Activated CD4-positive, alpha-beta T cell treated with anti-CD3 and anti-CD28 coated beads for 4 hours (primary cell): ENCODE measurements around the gene GM2A.
"Not testable (repeated sequence)": the region's sequence is repeated elsewhere in the genome, so short reads cannot be mapped to it uniquely, and the experiment has no call there.

ENCODE experiments used
- DNase-seq, 2 donors: peaks; one replicate each; pipeline ENCODE4 v3.0.0-alpha.2; 2020

Gene GM2A

DNA sequence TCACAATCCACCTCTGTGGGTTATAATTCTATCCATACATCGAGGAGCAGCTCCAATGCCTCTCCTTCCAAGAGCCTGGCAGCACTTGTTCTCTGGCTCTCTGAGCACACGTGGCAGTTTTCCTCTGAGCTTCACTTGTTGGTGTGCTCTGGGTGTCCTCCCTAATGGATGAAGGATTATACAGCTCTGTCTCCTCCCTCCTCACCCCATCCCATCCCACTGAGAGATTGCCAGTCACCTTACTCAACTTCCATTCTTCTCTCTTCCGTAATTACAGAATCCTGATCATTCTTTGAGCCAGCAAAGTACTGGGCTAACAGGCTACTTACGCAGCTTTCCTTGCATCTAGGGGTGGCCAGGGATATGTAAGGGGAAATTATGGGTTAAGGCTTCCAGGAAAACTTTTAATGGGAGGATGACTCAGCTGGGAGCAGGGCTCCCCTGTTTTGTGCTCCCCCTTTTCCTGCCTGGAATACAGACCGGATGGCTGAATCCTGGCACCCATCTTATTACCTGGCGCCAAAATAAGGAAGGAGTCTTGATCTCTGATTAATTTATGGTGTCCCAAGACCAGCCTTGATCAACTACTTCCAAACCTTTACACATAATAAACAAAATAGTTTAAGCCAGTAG lies 22.8 kb upstream of the GM2A start:
- DNase-seq, result no peak

DNA sequence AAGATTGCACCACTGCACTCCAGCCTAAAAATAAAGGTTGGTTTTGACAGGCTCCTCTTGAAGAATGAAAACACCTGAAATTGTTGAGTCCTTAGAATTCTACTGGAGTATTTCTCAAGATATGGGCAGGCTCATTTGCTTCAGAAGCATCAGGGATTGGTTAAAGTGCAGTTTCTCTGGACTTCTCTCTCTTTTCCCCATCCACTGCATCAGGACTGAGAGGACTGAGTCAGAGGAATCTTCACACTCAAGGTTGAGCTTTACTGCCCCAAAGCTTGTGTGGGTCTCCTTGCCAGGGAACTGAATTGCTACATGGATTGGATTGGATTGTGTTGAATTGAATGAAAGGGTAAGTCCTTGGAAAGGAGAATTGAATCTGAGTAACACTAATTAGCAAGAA lies 21.6 kb upstream of the GM2A start:
- no peak for DNase-seq

DNA sequence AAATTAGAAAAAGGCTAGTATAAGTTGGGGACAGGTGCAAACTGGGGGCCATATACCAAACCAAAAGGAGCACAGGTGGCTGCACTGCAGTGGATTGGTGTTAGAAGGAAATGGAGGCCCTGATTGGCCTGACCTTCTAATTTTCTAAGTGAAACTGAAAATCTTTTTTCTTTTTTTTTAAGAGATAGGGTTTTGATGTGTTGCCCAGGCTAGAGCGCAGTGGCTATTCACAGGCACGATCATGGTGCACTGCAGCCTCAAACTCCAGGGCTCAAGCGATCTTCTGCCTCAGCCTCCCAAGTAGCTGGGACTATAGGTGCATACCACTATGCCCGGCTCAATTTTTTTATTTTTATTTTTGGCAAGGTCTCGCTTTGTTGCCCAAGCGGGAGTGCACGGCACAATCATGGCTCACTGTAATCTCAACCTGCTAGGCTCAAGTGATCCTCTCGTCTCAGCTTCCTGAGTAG lies 19.3 kb upstream of the GM2A start:
- no peak for DNase-seq

DNA sequence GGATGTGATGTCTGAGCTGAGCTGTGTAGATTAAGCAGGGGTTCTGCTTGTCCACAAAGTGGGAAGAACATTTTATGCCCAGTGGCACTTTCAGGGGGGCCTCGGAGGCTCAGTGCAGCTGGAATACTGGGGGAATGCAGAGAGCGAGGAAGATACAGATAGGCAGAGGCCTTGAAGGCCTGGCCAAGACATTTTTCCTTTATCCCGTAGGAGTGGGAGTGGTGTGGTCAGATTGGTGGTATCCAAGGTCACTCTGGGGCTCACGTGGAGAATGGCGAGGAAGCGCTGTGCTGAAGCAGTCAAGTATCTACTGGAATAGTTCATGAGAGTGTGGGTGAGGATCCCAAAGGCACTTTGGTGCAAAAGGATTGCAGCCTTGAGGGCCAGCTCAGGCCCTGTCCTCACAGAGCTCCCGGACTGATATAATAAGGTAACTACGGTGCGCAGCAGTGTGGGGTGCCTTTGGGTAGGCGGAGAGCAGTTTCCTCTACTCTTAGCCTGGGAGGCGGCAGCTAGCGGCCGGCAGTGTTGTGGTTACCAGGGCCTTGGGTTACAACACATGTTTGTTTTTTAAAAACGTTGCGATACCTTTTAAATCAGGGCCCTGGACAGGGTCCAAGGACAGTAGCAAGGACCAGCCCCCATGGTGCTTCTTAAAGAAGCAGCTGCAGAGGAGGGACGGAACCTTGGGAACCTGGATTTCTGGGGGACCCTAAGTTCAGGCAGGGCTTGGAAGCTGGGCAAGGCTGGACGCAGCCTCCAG lies 18.3 kb upstream of the GM2A start:
- DNase-seq, result no peak

DNA sequence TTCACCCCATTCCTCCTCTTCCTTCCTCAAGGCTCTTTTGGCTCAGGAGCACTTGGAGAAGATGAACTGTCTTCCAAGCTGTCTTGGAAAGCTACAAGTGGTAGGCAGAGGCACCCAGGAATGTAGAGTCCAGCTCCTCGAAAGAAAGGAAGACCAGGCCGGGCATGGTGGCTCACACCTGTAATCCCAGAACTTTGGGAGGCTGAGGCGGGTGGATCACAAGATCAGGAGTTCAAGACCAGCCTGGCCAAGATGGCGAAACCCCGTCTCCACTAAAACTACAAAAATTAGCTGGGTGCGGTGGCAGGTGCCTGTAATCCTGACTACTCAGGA lies 17.8 kb upstream of the GM2A start:
- DNase-seq, result not testable (repeated sequence)

DNA sequence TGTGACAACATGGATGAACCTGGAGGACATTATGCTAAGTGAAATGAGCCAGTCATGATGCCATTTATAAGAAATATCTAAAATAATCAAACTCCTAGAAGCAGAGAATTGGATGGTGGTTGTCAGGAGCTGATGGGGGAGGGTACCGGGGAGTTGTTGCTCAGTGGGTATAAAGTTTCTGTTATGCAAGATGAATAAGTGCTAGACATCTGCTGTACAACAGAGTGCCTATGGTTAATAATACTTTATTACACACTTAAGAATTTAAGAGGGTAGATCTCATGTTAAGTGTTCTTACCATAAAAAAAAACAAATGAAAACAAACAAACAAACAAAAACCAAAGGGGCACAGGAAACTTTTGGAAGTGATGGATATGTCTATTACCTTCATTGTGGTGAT lies 16.1 kb upstream of the GM2A start:
- DNase-seq, result no peak

DNA sequence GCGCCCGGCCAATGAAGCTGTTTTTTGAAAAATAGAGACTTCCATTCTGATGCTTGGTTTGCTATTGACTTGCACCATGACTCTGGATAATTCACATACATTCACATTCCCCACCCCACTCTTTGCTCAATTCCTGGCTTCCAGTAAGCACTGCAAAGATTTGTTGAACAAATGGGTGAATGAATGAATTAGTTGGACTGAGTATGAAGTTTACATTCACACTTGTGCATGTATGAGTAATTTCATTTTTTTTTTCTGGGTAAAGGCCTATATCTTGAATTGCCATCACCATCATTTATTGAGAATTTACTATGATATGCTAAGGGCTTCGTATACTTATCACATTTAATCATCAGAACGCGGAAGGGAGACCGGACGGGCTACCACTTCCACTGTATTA lies 15.3 kb upstream of the GM2A start:
- no peak for DNase-seq

DNA sequence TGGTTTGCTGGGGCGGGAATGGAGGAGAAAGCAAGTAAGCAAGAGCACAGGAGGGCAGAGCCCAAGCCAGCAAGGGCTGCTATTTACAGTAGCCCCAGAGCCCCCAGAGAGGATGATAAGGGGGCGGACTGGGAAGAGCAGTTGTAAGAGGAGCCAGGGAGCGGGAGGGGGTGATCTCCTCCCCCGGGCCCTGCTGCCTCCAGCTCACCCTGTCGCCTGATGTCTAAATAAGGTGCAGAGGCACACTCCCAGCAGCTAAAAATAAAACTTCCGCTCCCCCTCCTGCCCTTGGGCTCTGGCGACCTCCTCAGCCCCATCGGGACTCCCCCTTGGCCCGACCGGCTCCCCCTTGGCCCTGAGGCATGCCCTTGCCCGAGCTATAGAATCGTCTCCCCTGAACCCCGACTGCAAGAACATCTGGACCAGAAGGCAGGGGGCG lies 14.7 kb upstream of the GM2A start:
- DNase-seq, result no peak

DNA sequence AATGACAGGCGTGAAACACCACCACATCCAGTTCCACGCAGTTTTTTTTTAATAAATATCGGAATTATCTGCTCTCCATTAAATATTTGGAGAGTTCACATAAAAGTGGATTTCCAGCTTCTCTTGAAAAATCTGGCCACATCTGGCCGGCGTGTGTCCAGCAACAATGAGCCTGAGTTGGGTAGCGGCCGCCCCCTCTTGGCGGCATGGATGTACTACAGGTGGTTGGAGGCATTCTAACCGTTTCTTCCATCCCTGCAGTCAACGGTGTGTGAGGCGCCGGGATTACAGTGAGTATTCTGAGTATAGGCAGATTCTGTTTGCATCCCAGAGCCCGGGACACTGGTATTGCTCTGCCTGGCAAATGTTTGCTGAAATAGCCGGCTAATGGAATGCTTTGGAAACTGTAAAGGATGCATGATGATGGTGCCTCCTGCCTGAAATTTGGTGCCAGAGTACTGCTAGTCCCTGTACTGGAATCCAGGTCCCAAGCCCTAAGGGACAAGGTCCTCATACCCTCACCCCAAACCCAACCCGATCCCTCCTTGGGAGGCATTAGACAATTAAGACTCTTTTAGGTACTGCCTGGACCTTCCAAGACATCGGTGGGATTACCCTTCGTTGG lies 13.6 kb upstream of the GM2A start:
- peak in 1 of 2 donors; percentile 64 for DNase-seq

DNA sequence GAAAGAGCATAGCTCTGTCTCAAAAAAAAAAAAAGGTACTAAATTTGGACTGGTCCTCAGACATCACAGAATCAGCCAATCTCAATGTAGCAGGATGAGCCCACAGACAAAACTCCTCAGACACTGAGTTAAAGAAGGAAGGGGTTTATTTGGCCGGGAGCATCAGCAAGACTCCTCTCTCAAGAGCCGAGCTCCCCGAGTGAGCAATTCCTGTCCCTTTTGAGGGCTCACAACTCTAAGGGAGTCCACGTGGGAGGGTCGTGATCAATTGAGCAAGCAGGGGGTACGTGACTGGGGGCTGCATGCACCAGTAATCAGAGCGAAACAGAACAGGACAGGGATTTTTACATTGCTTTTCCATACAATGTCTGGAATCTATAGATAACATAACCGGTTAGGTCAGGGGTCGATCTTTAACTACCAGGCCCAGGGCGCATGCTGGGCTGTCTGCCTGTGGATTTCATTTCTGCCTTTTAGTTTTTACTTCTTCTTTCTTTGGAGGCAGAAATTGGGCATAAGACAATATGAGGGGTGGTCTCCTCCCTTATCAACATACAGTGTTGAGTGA lies 12.6 kb upstream of the GM2A start:
- not testable (repeated sequence) for DNase-seq

DNA sequence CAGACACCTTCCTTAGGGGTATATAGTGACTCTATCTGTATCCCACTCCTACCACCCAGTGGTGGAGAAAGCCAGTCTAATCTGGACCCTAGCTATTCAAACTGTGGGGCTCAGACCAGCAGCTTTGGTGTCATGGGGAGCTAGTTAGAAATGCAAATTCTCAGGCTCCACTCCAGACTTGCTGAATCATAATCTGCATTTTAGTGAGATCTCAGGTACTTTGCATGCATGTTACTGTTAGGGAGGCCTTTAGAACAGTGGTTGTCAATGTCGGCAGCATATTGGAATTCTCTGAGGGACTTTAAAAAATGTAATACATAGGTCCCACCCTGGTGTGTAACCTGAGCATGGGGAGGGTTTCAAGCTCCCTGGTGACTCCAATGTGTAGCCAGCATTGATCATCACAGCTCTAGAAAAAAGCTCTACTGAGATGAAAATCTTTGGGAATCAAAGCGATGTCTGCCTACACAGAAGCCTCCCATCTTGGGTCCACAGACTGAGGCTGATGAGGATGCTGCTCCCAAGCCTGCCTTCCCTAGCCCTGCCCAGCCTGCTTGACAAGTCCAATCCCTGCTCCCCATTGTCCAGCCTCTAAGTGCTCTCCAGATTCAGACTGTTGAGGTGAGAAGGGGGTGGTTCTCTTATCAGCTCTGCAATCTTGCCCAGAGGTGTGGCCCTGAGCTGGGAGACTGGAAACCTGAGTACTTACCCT lies 11.9 kb upstream of the GM2A start:
- DNase-seq, result no peak

DNA sequence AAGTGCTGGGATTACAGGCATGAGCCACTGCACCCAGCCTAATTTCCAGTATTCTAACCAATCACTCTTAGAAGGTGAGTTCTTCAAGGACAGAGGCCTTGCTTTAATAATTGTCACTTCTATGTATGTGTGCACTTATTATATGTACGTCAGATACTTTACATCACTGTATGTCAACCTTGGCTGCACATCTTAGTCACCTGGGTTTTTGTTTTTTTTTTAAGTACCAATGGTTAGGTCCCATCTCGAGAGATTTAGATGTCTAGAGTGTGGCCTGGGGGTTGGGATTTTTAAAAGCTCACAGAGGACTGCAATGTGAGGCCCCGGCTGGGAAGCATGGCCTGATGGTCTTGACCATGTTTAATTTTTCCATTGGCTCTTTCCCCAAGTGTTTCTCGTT lies 9.9 kb upstream of the GM2A start:
- DNase-seq, result no peak

DNA sequence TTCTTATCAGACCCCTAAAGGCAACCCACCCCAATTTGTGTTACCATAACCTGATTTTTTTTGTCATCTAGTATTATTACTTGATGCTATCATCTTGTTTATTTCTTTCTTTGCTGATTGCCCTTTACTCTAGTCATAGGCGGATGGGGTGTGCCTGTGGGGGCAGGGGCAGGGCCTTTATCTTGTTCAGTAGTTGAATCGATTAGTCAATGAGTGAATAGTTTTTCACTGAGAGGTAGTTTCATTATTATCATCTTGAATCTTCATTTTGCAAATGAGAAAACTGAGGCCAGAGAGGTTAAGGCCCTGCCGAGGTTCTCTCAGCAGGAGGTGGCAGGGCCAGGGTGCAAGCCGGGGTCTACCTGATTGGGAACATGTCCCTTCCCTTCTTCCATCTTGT lies 9.4 kb upstream of the GM2A start:
- no peak for DNase-seq

DNA sequence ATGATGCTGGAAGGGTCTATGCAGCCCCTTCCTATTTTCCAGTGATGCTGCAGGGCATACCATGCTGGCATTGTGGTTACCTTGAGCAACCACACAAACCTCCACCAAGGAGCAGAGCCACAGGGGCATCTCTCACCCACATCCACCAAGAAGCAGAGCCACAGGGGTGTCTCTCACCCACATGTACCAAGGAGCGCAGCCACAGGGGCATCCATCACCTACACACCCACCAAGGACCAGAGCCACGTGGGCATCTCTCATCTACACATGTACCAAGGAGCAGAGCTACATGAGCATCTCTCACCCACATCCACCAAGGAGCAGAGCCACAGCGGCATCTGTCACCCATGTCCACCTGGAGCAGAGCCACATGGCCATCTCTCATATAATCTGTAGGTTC lies 8.8 kb upstream of the GM2A start:
- no peak for DNase-seq

DNA sequence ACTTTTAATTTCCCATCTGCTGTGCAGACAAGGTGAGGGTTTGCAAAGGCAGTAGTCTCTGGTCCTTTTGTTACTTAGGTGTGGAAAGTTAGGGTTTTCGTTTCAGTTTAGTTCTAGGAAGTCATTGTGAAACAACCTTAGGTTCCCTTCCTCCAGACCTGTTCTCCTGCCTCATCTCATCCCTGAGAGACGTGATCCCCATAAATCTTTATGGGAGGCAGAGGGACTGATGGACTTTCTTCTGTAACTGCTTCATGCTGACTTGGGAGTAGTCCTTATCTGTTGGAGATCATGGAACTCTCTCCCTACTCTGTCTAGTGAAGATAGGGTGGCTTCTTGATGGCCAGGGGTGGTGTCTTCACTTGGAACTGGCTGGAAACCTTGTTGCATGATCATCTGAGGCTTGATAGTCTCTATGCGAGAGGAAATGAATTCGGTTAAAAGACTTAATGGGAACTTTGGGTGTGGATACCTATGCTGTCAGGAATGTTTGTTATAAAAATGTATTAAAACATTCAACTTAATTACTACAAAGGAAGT lies 7.2 kb upstream of the GM2A start:
- no peak for DNase-seq

DNA sequence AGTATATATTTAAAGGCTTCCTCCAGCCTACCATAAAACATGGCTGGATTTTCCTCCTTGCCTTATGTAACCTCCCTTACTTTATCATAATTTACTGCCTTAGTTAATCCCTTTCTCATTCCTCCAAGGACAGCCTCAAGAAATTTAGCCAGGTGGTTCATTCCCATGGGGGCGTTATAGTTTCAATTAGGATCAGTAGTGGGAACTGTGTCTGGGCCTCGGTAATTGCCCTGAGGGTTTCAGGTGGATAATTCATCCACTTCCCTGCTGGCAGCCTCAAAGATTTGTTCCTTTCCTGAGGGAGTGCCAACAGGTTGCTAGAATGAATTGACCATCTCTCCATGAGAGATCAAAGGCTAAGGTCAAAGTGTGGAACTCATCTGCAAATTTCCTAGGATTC lies 4.3 kb upstream of the GM2A start:
- DNase-seq, result no peak

DNA sequence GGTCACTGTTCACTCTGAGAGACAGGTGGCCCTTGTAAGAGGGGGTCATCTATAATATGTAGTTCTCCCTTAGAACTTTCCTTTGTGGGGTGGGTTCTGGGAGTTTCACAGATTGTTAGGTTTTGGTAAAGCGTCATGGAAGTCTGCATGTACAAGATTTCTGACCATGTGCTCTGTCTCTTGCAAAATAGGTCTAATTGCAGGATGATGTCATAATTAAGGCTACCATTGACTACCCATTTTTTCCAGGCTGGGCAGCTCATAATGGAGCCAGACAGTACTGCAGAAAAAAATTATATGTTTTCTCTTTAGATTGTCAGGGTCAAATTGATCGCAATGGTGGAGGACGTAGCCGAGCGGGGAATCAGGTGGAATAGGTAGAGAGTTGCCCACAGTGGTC lies 3.7 kb upstream of the GM2A start:
- DNase-seq, result no peak

DNA sequence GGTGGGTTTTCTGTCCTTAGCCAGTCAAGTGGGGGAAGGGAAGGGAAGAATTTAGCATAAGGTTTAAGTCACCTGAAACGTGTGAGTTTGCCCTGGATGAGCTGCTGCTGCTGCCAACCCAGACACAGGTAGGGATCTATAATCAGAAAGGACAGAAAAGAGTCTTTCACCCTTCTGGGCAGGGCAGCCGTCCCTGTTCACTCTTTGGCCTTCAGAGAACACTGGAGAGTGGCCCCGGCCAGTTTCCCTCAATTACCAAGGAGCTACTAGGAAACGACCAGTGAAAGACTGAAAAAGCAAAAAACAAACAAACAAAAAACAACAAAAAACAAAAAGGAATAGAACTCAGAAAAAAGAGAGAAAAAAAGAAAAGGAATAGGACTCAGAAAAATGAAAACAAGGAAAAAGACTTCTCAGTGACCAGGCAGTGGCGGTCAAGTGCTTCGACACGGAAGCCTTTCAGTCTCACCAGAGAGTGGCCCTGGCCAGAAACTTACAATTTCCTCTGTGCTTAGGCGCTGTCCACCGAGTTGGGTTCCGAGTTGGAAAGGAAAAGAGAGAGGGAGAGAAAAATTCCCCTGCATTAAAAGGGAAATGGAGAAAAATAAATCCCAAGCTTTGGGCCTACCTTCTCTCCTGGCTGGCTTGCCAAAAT lies 2.5 kb upstream of the GM2A start:
- no peak for DNase-seq

DNA sequence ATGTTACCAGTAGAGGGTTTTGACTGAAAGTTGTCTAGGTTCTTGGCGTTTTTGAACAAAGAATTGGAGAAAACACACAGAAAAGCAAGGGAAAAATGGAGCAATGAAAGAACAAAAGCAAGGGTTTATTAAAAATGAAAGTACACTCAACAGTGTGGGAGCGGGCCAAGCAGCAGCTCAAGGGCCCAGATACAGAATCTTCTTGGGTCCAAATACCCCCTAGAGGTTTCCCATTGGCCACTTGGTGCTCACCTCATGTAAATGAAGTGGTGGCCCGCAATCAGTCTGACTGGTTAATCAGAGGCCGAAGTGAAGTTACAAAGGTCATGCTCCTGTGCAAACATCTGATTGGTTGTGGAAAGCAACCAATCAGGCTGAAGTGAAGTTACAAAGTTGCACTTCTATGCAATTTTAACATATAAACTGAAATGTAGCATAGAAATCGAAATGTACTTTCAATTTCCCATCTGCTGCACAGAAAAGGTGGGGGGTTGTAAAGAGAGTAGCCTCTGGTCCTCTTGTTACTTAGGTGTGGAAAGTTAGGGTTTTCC lies 1.9 kb upstream of the GM2A start:
- peak in 1 of 2 donors; percentile 26 for DNase-seq

DNA sequence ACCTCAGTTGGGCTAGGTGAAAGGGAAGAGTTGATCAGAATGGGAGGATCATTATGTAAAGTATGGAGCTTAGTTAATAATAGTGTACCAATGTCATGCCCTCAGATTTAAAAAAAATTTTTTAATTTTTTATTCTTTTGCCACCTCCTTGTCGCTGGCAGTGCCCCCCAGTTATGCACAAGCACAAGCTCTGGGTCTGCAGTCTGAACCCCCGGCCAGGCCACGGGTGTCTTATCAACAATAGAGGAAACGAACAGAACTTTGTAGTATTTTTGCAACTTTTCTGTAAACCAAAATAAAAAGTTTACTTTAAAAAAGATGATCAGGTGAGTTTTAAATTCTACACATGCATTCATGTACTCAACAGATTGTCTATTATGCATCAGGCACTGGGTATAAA lies 1.4 kb upstream of the GM2A start:
- no peak for DNase-seq

DNA sequence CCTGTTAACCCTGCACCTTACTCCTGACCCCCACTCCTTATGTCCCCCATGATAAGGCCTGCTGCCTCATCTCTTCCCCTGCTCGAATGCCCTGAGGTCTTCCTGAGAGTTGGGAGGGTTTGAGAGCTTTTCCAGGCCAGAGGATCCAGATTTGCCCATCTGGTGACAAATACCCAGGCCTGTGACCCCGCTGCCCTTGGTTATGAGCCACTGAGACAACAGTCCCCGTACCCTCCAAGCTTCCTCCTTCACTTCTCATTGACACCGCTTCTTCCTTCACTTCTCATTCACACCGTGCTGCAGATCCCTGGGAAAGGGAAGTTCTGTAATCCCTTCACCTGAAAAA lies 593 bp downstream of the GM2A start:
- no peak for DNase-seq

DNA sequence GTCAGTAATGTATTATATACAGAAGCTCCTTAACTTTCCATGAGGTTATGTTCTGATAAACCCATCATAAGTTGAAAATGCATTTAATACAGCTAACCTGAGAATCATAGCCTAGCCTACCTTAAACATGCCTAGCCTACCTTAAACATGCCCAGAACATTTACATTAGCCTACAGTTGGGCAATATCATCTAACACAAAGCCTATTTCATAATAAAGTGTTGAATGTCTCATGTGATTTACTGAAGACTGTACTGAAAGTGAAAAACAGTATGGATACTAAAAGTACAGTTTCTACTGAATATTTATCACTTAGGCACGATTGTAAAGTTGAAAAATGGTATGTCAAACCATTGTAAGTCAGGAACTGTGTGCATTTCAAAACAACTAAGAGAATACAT lies 1.6 kb downstream of the GM2A start:
- DNase-seq, result no peak
